NCI-H2171 (cell line): ENCODE results near the gene CFAP74.

ENCODE experiments used
- DNase-seq: peaks from one replicate; lab custom pipeline; 2025; lab: John Stamatoyannopoulos, UW

CFAP74 gene

GRCh38 chr1:1874901-1875300 lies 128.7 kb downstream of the CFAP74 start:
- DNase-seq: no peak

GRCh38 chr1:1873186-1873585 lies 130.4 kb downstream of the CFAP74 start:
- no peak for DNase-seq

- no peak for DNase-seq
Measured at GRCh38 chr1:1872329-1872994, 131.1 kb downstream of the CFAP74 start.
